A549 (cell line): ENCODE measurements around the gene TCP11.

Experiments used
- CBX8 ChIP-seq: fragments of 200-600 bp; sonication (generic); IDR thresholded peaks from 2 replicates; pipeline ENCODE4 v1.6.1; 2016
- CHD2 ChIP-seq: fragments of 150-350 bp; IDR thresholded peaks from 2 replicates; pipeline ENCODE4 v1.6.1; 2014; ENCODE audit warnings: low read length; ENCODE audit not compliant: partially characterized antibody
- CTCF ChIP-seq: fragments of >200 bp; sonication (Bioruptor Twin); formaldehyde crosslinking; IDR thresholded peaks from 3 replicates; pipeline ENCODE4 v1.5.1; 2016
- ELK1 ChIP-seq: fragments of 150-350 bp; IDR thresholded peaks from 2 replicates; pipeline ENCODE4 v1.6.1; 2014; ENCODE audit warnings: low read depth, mild to moderate bottlenecking, low read length
- EP300 ChIP-seq, 2 experiments: fragments of >200 bp; sonication (Bioruptor Twin); formaldehyde crosslinking; IDR thresholded peaks; 2 replicates in 1 of 2; 3 replicates in 1 of 2; pipeline ENCODE4 v1.6.1; 2016 to 2017
- ESRRA ChIP-seq: fragments of 150-350 bp; IDR thresholded peaks from 2 replicates; pipeline ENCODE4 v1.6.1; 2014; ENCODE audit warnings: mild to moderate bottlenecking, low read length, borderline replicate concordance
- JUNB ChIP-seq: fragments of >200 bp; sonication (Bioruptor Twin); formaldehyde crosslinking; IDR thresholded peaks from 2 replicates; pipeline ENCODE4 v1.6.1; 2016
- MAX ChIP-seq: IDR thresholded peaks from 2 replicates; pipeline ENCODE4 v1.6.1; 2012
- MYC ChIP-seq: IDR thresholded peaks from 2 replicates; pipeline ENCODE4 v1.6.1; 2012; ENCODE audit warnings: mild to moderate bottlenecking, inconsistent platforms, low read length, improper control_type of control experiment, borderline replicate concordance
- NPAS2 ChIP-seq: fragments of 250-450 bp; sonication (Bioruptor Pico); IDR thresholded peaks from 2 replicates; pipeline ENCODE4 v1.8.0; 2022; ENCODE audit warnings: mild to moderate bottlenecking, moderate library complexity, borderline replicate concordance
- POLR2A ChIP-seq: IDR thresholded peaks from 2 replicates; pipeline ENCODE4 v1.6.1; 2012; ENCODE audit warnings: mild to moderate bottlenecking, low read length
- RFX5 ChIP-seq: fragments of 450-650 bp; IDR thresholded peaks from 2 replicates; pipeline ENCODE4 v1.7.1; 2014; ENCODE audit warnings: antibody characterized with exemption, mild to moderate bottlenecking, moderate library complexity
- TP53 ChIP-seq: fragments of 250-450 bp; sonication (Bioruptor Pico); IDR thresholded peaks from 2 replicates; pipeline ENCODE4 v1.5.0; 2021; ENCODE audit warnings: mild to moderate bottlenecking, moderate library complexity
- ZFP36 ChIP-seq: fragments of 450-650 bp; IDR thresholded peaks from 2 replicates; pipeline ENCODE4 v1.6.1; 2014; ENCODE audit warnings: borderline replicate concordance; ENCODE audit not compliant: partially characterized antibody

- TF ChIP-seq ZFP36 (no peak), TP53 (CRISPR knock-in tag) (no peak), CHD2 (no peak), MYC (no peak), POLR2A (no peak), JUNB (no peak), RFX5 (no peak), CBX8 (no peak), NPAS2 (CRISPR knock-in tag) (no peak), EP300 (IDR thresholded peaks at IDR 0.05) (no peak), CTCF (no peak), ELK1 (no peak), ESRRA (no peak), MAX (no peak)
Measured at GRCh38 chr6:35077713-35078105, 63.4 kb downstream of the TCP11 start.
